Adrenal gland (tissue), 12 donors: ENCODE data around the gene KDM4C. TPM values are rescaled to one million over a fixed set of nuclear protein-coding genes. Genes with fewer than 3 reads are reported as not detected.
"Not testable (repeated sequence)": the region's sequence is repeated elsewhere in the genome, so short reads cannot be mapped to it uniquely, and the experiment has no call there.

Experiments used
- DNase-seq, 7 donors: peaks; one replicate each; pipeline ENCODE4 v3.0.0-alpha.2; 2019 to 2020
- H3K27ac ChIP-seq, 5 donors: fragments of 200-600 bp; sonication (generic) in 4 of 5; 1 replicate in 3 of 5; 2 replicates in 2 of 5; pipeline versions ENCODE4 v1.5.1 to v1.8.0; 2016 to 2020; ENCODE audit warnings: mild to moderate bottlenecking in 1 of 5
- H3K27me3 ChIP-seq: fragments of 200-600 bp; 2 replicates; pipeline ENCODE4 v1.8.0; 2021
- H3K36me3 ChIP-seq, 2 donors: fragments of 200-600 bp; replicated peaks in 1 of 2; 1 replicate in 1 of 2; 2 replicates in 1 of 2; pipeline versions ENCODE4 v1.5.1 to v1.8.0; 2018 to 2022
- H3K4me1 ChIP-seq, 2 donors: fragments of 200-600 bp; replicated peaks in 1 of 2; 1 replicate in 1 of 2; 2 replicates in 1 of 2; pipeline versions ENCODE4 v1.5.1 to v1.8.0; 2018 to 2021
- H3K4me3 ChIP-seq, 4 donors: fragments of 200-600 bp; sonication (generic) in 3 of 4; one replicate each; pipeline ENCODE4 v1.5.1; 2016 to 2018
- H3K9me3 ChIP-seq, 3 donors: fragments of 200-600 bp; sonication (generic) in 1 of 3; replicated peaks in 1 of 3; 1 replicate in 2 of 3; 2 replicates in 1 of 3; pipeline versions ENCODE4 v1.5.1 to v1.8.0; 2016 to 2021
- CTCF ChIP-seq, 6 experiments: fragments of 450-650 bp in 4 of 6; fragments of 200-600 bp in 2 of 6; sonication (generic) in 1 of 6; IDR thresholded peaks; 1 replicate in 5 of 6; 2 replicates in 1 of 6; pipeline versions ENCODE4 v1.5.1 to v1.8.0; 2016 to 2021; ENCODE audit warnings: antibody characterized with exemption in 6 of 6, mild to moderate bottlenecking in 2 of 6, moderate library complexity in 1 of 6
- POLR2A ChIP-seq, 2 donors: fragments of 450-650 bp; IDR thresholded peaks; one replicate each; pipeline ENCODE4 v1.6.1; 2017; ENCODE audit warnings: antibody characterized with exemption in 2 of 2, mild to moderate bottlenecking in 2 of 2, moderate library complexity in 1 of 2
- WGBS, 4 donors: extraction: QIAGEN DNeasy Blood & Tissue Kit in 2 of 4; methylation state at CpG; one replicate each; pipeline versions ENCODE4 v1.1.5 to v1.1.7; 2013 to 2017; 5-methylcytosine and 5-hydroxymethylcytosine counted together
- intact Hi-C, 2 donors: fragments of 100-400 bp; cut with DNase I; formaldehyde crosslinking; loops; one replicate each; pipeline versions ENCODE4 v1.14.1 to v1.15.0; 2022 to 2023
- polyA plus RNA-seq, 3 donors: library from polyadenylated mRNA; stranded (reverse); fragments of 200-250 nt in 2 of 3; fragments of 350-450 nt in 1 of 3; fragmentation: Illumina TruSeq in 1 of 3; extraction: RNeasy Lipid Tissue Mini Kit (QIAGEN cat#74804) in 1 of 3; gene quantifications; one replicate each; pipeline ENCODE4 v1.2.3, GENCODE V29; 2013 to 2014
- total RNA-seq, 9 donors: library from RNA; depleted of rRNA in 4 of 9; stranded (reverse); fragments of >200 nt in 4 of 9; fragments of 120-200 nt in 1 of 9; fragmentation: NEBNext Ultra II Directional in 1 of 9; extraction: Animal tissue kit (Norgen Biotek cat#: 25700) in 1 of 9; gene quantifications; one replicate each; pipeline versions ENCODE4 v1.1.0 to v1.2.4, GENCODE V29; 2013 to 2023
- donor health status: healthy with polysubstance abuse.
- donor health status: Bipolar disorder and iron deficiency.
- donor health status: DM: yes; HTN: yes; CAD: no.
- donor health status: DM: no; HTN: no; CAD: no.
- donor health status: DM: no; HTN: no; CAD: no.
- donor health status: DM: yes; HTN: yes; CAD: no.

Gene KDM4C
- total and polyA plus RNA-seq, 12 donors, result 7.9 to 33.4 (median 23.3) TPM

- Histone ChIP-seq H3K27ac (no peak overlapping the region), H3K27me3 (no peaks in the 10 kb centered on the region), H3K4me1 (no peaks in the 10 kb centered on the region), H3K4me3 (no peak overlapping the region), H3K9me3 (no peaks in the 10 kb centered on the region), H3K36me3 (no peaks in the 10 kb centered on the region)
- 69 to 80% (median 74%) methylated on average over 7 of the region's 7 CpGs for WGBS, 4 donors
- intact Hi-C loops, result no loop called here
- TF ChIP-seq POLR2A (IDR thresholded peaks at IDR 0.05), result no peak
- DNase-seq, result no peak
These were observed 421.0 kb downstream of the KDM4C start for GRCh38 chr9:7178729-7179128.

GRCh38 chr9:7180247-7180646, 422.5 kb downstream of the KDM4C start:
- no peak for DNase-seq
- H3K4me1 ChIP-seq, result no peaks in the 10 kb centered on the region
- TF ChIP-seq CTCF (IDR thresholded peaks at IDR 0.05), result no peak
- TF ChIP-seq POLR2A (IDR thresholded peaks at IDR 0.05), result no peak
- no peaks in the 10 kb centered on the region for H3K36me3 ChIP-seq
- H3K9me3 ChIP-seq, result no peaks in the 10 kb centered on the region
- no peak overlapping the region for H3K27ac ChIP-seq
- intact Hi-C loops, result no loop called here
- WGBS, 4 donors, result 81 to 88% (median 84%) methylated on average over 5 of the region's 5 CpGs
- H3K27me3 ChIP-seq, result no peaks in the 10 kb centered on the region
- no peak overlapping the region for H3K4me3 ChIP-seq

GRCh38 chr9:7183139-7183538, 425.4 kb downstream of the KDM4C start:
- H3K4me3 ChIP-seq, H3K27ac ChIP-seq, H3K4me1 ChIP-seq, intact Hi-C loops, H3K27me3 ChIP-seq, H3K36me3 ChIP-seq, H3K9me3 ChIP-seq, DNase-seq: not testable (repeated sequence)
- WGBS, 4 donors, result 78 to 86% (median 81%) methylated on average over 7 of the region's 7 CpGs

GRCh38 chr9:7185612-7186011, 427.8 kb downstream of the KDM4C start:
- H3K27ac ChIP-seq, result no peak overlapping the region
- DNase-seq, result peak in 2 of 7 donors; percentile 19 to 25
- intact Hi-C loops, result no loop called here
- TF ChIP-seq CTCF (IDR thresholded peaks at IDR 0.05), result no peak
- no peaks in the 10 kb centered on the region for H3K9me3 ChIP-seq
- H3K36me3 ChIP-seq, result no peaks in the 10 kb centered on the region
- no peak overlapping the region for H3K4me3 ChIP-seq
- H3K4me1 ChIP-seq, result no peaks in the 10 kb centered on the region
- no peaks in the 10 kb centered on the region for H3K27me3 ChIP-seq

DNA sequence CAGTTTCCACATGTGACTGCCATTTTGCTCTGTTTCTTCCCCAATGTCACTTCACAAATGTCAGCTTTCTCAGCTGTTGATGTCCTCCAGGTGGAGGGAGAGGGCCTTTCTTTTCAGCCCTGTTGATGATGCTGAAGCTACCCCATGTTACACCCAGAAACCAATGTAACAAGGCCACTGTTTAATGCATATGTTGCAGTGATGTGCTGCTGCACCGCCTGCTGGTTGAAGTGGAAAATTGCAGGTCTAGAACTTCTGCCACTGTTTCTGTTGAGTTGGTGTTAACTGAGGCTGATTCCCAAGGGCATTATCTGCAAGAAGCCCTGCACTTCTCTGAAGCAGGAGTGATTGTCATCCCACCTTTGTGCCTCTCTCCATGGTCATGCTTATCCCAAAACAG, 428.4 kb downstream of the KDM4C start:
- intact Hi-C loops, result no loop called here
- TF ChIP-seq POLR2A (IDR thresholded peaks at IDR 0.05) (no peak), CTCF (IDR thresholded peaks at IDR 0.05) (peak in 3 of 6 experiments; percentile 10 to 30 (median 14))

More for the DNA sequence above, 428.4 kb downstream of the KDM4C start:
- no peak for DNase-seq
- Histone ChIP-seq H3K27me3 (no peaks in the 10 kb centered on the region), H3K36me3 (no peaks in the 10 kb centered on the region), H3K27ac (no peak overlapping the region), H3K9me3 (no peaks in the 10 kb centered on the region), H3K4me1 (no peaks in the 10 kb centered on the region), H3K4me3 (no peak overlapping the region)
- 0 to 28% (median 11%) methylated on average over 1 of the region's 1 CpG for WGBS, 4 donors
